SK-N-MC (cell line): ENCODE results near the gene RAB15.

ENCODE experiments used
- EZH2 ChIP-seq: fragments of 200-600 bp; sonication (generic); IDR thresholded peaks from one replicate; pipeline ENCODE4 v1.6.1; 2017; ENCODE audit warnings: antibody characterized with exemption
- FOXP2 ChIP-seq: optimal IDR thresholded peaks from 2 replicates; pipeline ENCODE3; 2011; ENCODE audit warnings: mild to moderate bottlenecking, moderate library complexity; ENCODE audit not compliant: insufficient read depth; ENCODE audit errors: extremely low read length, control extremely low read depth

GRCh38 chr14:65015391-65015790 is 43.3 kb upstream of the RAB15 start:
- TF ChIP-seq EZH2 (no peak), FOXP2 (no peak)
